ENCODE results near the gene SYT12. TPM values are rescaled to one million over a fixed set of nuclear protein-coding genes. Genes with fewer than 3 reads are reported as not detected.
A peak's percentile ranks its signal among the peaks of the same experiment; 100 is the strongest.

Gene SYT12
- total and polyA plus RNA-seq, 2 of the 13 experiments (the other 11 are each of a cell fraction or from before 2014, with no cell fraction given) = 0.01 to 0.02 TPM

DNA sequence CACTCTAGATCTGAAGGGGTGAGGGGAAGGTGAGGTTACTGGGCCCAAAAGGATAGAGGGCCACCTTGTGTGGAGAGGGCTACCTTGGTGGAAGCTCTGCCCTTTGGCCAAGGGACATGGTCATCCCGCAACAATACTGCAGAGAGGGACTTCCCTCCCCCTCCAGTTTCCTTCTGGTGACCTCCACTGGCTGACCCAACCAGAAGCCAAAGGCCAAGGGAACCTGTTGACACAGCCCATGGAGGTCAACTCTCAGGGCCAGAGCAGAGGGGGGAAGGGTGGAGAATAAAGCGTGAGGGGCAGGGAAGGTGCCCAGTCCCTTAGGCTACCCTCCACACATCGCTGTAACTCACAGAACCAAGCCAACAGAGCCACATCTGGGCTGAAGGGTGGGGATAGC, 18.7 kb downstream of the SYT12 start (continued):
- TF ChIP-seq, protein P1, sequence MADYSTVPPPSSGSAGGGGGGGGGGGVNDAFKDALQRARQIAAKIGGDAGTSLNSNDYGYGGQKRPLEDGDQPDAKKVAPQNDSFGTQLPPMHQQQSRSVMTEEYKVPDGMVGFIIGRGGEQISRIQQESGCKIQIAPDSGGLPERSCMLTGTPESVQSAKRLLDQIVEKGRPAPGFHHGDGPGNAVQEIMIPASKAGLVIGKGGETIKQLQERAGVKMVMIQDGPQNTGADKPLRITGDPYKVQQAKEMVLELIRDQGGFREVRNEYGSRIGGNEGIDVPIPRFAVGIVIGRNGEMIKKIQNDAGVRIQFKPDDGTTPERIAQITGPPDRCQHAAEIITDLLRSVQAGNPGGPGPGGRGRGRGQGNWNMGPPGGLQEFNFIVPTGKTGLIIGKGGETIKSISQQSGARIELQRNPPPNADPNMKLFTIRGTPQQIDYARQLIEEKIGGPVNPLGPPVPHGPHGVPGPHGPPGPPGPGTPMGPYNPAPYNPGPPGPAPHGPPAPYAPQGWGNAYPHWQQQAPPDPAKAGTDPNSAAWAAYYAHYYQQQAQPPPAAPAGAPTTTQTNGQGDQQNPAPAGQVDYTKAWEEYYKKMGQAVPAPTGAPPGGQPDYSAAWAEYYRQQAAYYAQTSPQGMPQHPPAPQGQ (CRISPR knock-in tag; IDR thresholded peaks at IDR 0.05; ENCODE audit: borderline replicate concordance) = no peak
- TF ChIP-seq KIAA2018 (CRISPR knock-in tag; IDR thresholded peaks at IDR 0.05; ENCODE audit: borderline replicate concordance) (no peak), CBFB (CRISPR knock-in tag; IDR thresholded peaks at IDR 0.05) (no peak), MAX (IDR thresholded peaks at IDR 0.05) (peak; percentile 43; the same call in 1 of the 2 replicates), CREB1 (IDR thresholded peaks at IDR 0.05) (no peak), CREB1 (CRISPR knock-in tag; IDR thresholded peaks at IDR 0.05) (no peak), ZNF660 (CRISPR knock-in tag; IDR thresholded peaks at IDR 0.05; ENCODE audit: borderline replicate concordance, low read depth) (no peak), KDM6A (CRISPR knock-in tag; IDR thresholded peaks at IDR 0.05; ENCODE audit: low read depth) (peak; percentile 72; the same call in 1 of the 2 replicates), ZNF431 (CRISPR knock-in tag; IDR thresholded peaks at IDR 0.05; ENCODE audit: borderline replicate concordance, low read depth) (no peak), DPF2 (CRISPR knock-in tag; IDR thresholded peaks at IDR 0.05; ENCODE audit: borderline replicate concordance, low read depth) (peak; percentile 68; the same call in 1 of the 2 replicates)
- TF ChIP-seq, protein P2, sequence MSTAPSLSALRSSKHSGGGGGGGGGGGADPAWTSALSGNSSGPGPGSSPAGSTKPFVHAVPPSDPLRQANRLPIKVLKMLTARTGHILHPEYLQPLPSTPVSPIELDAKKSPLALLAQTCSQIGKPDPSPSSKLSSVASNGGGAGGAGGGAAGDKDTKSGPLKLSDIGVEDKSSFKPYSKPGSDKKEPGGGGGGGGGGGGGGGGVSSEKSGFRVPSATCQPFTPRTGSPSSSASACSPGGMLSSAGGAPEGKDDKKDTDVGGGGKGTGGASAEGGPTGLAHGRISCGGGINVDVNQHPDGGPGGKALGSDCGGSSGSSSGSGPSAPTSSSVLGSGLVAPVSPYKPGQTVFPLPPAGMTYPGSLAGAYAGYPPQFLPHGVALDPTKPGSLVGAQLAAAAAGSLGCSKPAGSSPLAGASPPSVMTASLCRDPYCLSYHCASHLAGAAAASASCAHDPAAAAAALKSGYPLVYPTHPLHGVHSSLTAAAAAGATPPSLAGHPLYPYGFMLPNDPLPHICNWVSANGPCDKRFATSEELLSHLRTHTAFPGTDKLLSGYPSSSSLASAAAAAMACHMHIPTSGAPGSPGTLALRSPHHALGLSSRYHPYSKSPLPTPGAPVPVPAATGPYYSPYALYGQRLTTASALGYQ (CRISPR knock-in tag; IDR thresholded peaks at IDR 0.05) = no peak
- TF ChIP-seq, protein P3, sequence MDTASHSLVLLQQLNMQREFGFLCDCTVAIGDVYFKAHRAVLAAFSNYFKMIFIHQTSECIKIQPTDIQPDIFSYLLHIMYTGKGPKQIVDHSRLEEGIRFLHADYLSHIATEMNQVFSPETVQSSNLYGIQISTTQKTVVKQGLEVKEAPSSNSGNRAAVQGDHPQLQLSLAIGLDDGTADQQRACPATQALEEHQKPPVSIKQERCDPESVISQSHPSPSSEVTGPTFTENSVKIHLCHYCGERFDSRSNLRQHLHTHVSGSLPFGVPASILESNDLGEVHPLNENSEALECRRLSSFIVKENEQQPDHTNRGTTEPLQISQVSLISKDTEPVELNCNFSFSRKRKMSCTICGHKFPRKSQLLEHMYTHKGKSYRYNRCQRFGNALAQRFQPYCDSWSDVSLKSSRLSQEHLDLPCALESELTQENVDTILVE (CRISPR knock-in tag; IDR thresholded peaks at IDR 0.05) = no peak

Measured in HepG2 (cell line).